Activated naive CD8-positive, alpha-beta T cell treated with anti-CD3 and anti-CD28 coated beads for 36 hours (primary cell): ENCODE data around the gene DOCK2. TPM values are rescaled to one million over a fixed set of nuclear protein-coding genes. Genes with fewer than 3 reads are reported as not detected.
"Not testable (repeated sequence)": the region's sequence is repeated elsewhere in the genome, so short reads cannot be mapped to it uniquely, and the experiment has no call there.

ENCODE experiments used
- DNase-seq: peaks from one replicate; pipeline ENCODE4 v3.0.0; 2021
- H3K27ac Mint-ChIP-seq: one replicate; pipeline ENCODE4 v1.8.0; 2022; ENCODE audit warnings: mild to moderate bottlenecking, moderate library complexity, mixed read lengths
- H3K27me3 Mint-ChIP-seq: one replicate; pipeline ENCODE4 v1.8.0; 2022; ENCODE audit warnings: mild to moderate bottlenecking, mixed read lengths
- H3K36me3 Mint-ChIP-seq: one replicate; pipeline ENCODE4 v1.8.0; 2021; ENCODE audit warnings: mild to moderate bottlenecking, mixed read lengths
- H3K4me1 Mint-ChIP-seq: one replicate; pipeline ENCODE4 v1.8.0; 2021; ENCODE audit warnings: mixed read lengths
- H3K4me3 Mint-ChIP-seq: one replicate; pipeline ENCODE4 v1.8.0; 2022; ENCODE audit warnings: mild to moderate bottlenecking, moderate library complexity, mixed read lengths
- H3K9me3 Mint-ChIP-seq: one replicate; pipeline ENCODE4 v1.8.0; 2022; ENCODE audit warnings: mixed read lengths
- total RNA-seq, 2 experiments: library from RNA; stranded (reverse); gene quantifications; one replicate each; pipeline ENCODE4 v1.2.3, GENCODE V29; 2021

DOCK2 gene
- total RNA-seq, 2 experiments from 2014 or later, result 149 TPM

- H3K4me3 Mint-ChIP-seq, result no peak overlapping the region
- DNase-seq, result no peak
- no peak overlapping the region for H3K27ac Mint-ChIP-seq
- H3K36me3 Mint-ChIP-seq, result peaks cover 44% of the 10 kb centered on the region
- H3K27me3 Mint-ChIP-seq, result no peaks in the 10 kb centered on the region
- no peaks in the 10 kb centered on the region for H3K4me1 Mint-ChIP-seq
- no peaks in the 10 kb centered on the region for H3K9me3 Mint-ChIP-seq
Measured at GRCh38 chr5:169711551-169712225, 74.6 kb downstream of the DOCK2 start.

GRCh38 chr5:169712428-169712827, 75.4 kb downstream of the DOCK2 start:
- Mint-ChIP-seq H3K27me3 (no peaks in the 10 kb centered on the region), H3K4me1 (no peaks in the 10 kb centered on the region), H3K27ac (no peak overlapping the region), H3K9me3 (no peaks in the 10 kb centered on the region), H3K36me3 (peaks cover 47% of the 10 kb centered on the region), H3K4me3 (no peak overlapping the region)
- DNase-seq, result no peak

- no peak overlapping the region for H3K4me3 Mint-ChIP-seq
- H3K27ac Mint-ChIP-seq, result no peak overlapping the region
- peaks cover 2% of the 10 kb centered on the region for H3K9me3 Mint-ChIP-seq
- no peak for DNase-seq
- H3K36me3 Mint-ChIP-seq, result peaks cover 76% of the 10 kb centered on the region
- peaks cover 2% of the 10 kb centered on the region for H3K4me1 Mint-ChIP-seq
- no peaks in the 10 kb centered on the region for H3K27me3 Mint-ChIP-seq
Measured at GRCh38 chr5:169716287-169716686, 79.2 kb downstream of the DOCK2 start.

- H3K4me1 Mint-ChIP-seq, result peaks cover 2% of the 10 kb centered on the region
- DNase-seq, result no peak
- H3K9me3 Mint-ChIP-seq, result peaks cover 5% of the 10 kb centered on the region
- peaks cover 77% of the 10 kb centered on the region for H3K36me3 Mint-ChIP-seq
- no peak overlapping the region for H3K27ac Mint-ChIP-seq
- no peaks in the 10 kb centered on the region for H3K27me3 Mint-ChIP-seq
- no peak overlapping the region for H3K4me3 Mint-ChIP-seq
Measured at GRCh38 chr5:169717288-169717687, 80.2 kb downstream of the DOCK2 start.

- H3K4me3 Mint-ChIP-seq, result no peak overlapping the region
- no peak overlapping the region for H3K27ac Mint-ChIP-seq
- peaks cover 2% of the 10 kb centered on the region for H3K4me1 Mint-ChIP-seq
Measured at GRCh38 chr5:169719360-169720314, 82.6 kb downstream of the DOCK2 start.

GRCh38 chr5:169721771-169722170, 84.7 kb downstream of the DOCK2 start:
- peaks cover 80% of the 10 kb centered on the region for H3K36me3 Mint-ChIP-seq
- H3K27ac Mint-ChIP-seq, result no peak overlapping the region
- H3K4me1 Mint-ChIP-seq, result peaks cover 2% of the 10 kb centered on the region
- H3K27me3 Mint-ChIP-seq, result no peaks in the 10 kb centered on the region
- DNase-seq, result no peak
- H3K9me3 Mint-ChIP-seq, result peaks cover 7% of the 10 kb centered on the region
- H3K4me3 Mint-ChIP-seq, result no peak overlapping the region

More at GRCh38 chr5:169719360-169720314, 82.6 kb downstream of the DOCK2 start:
- Mint-ChIP-seq H3K36me3 (peaks cover 79% of the 10 kb centered on the region), H3K27me3 (no peaks in the 10 kb centered on the region), H3K9me3 (peaks cover 5% of the 10 kb centered on the region)
- DNase-seq, result no peak

- H3K4me1 Mint-ChIP-seq, result peaks cover 5% of the 10 kb centered on the region
- H3K36me3 Mint-ChIP-seq, result peaks cover 83% of the 10 kb centered on the region
- no peak overlapping the region for H3K27ac Mint-ChIP-seq
- no peak overlapping the region for H3K4me3 Mint-ChIP-seq
- H3K27me3 Mint-ChIP-seq, result no peaks in the 10 kb centered on the region
- H3K9me3 Mint-ChIP-seq, result peaks cover 7% of the 10 kb centered on the region
- no peak for DNase-seq
Measured at GRCh38 chr5:169723103-169723831, 86.2 kb downstream of the DOCK2 start.

GRCh38 chr5:169724303-169725087, 87.4 kb downstream of the DOCK2 start:
- no peak overlapping the region for H3K4me3 Mint-ChIP-seq
- peaks cover 77% of the 10 kb centered on the region for H3K36me3 Mint-ChIP-seq
- H3K27ac Mint-ChIP-seq, result no peak overlapping the region
- peaks cover 4% of the 10 kb centered on the region for H3K4me1 Mint-ChIP-seq
- H3K9me3 Mint-ChIP-seq, result peaks cover 7% of the 10 kb centered on the region
- H3K27me3 Mint-ChIP-seq, result no peaks in the 10 kb centered on the region
- no peak for DNase-seq

GRCh38 chr5:169725665-169726064, 88.6 kb downstream of the DOCK2 start:
- DNase-seq, H3K4me3 Mint-ChIP-seq, H3K27ac Mint-ChIP-seq, H3K9me3 Mint-ChIP-seq, H3K27me3 Mint-ChIP-seq, H3K4me1 Mint-ChIP-seq: not testable (repeated sequence)
- peaks cover 74% of the 10 kb centered on the region for H3K36me3 Mint-ChIP-seq

GRCh38 chr5:169728418-169728817, 91.3 kb downstream of the DOCK2 start:
- Mint-ChIP-seq H3K9me3 (peaks cover 2% of the 10 kb centered on the region), H3K27me3 (no peaks in the 10 kb centered on the region), H3K4me3 (no peak overlapping the region), H3K27ac (no peak overlapping the region), H3K36me3 (peaks cover 78% of the 10 kb centered on the region), H3K4me1 (peaks cover 10% of the 10 kb centered on the region)
- DNase-seq, result no peak

- peaks cover 69% of the 10 kb centered on the region for H3K36me3 Mint-ChIP-seq
- no peak for DNase-seq
- no peak overlapping the region for H3K27ac Mint-ChIP-seq
- no peaks in the 10 kb centered on the region for H3K9me3 Mint-ChIP-seq
- H3K27me3 Mint-ChIP-seq, result no peaks in the 10 kb centered on the region
- H3K4me1 Mint-ChIP-seq, result peaks cover 10% of the 10 kb centered on the region
- H3K4me3 Mint-ChIP-seq, result no peak overlapping the region
Measured at GRCh38 chr5:169731221-169731620, 94.1 kb downstream of the DOCK2 start.

GRCh38 chr5:169732841-169733240, 95.8 kb downstream of the DOCK2 start:
- H3K27me3 Mint-ChIP-seq, result no peaks in the 10 kb centered on the region
- no peaks in the 10 kb centered on the region for H3K9me3 Mint-ChIP-seq
- peaks cover 74% of the 10 kb centered on the region for H3K36me3 Mint-ChIP-seq
- H3K4me3 Mint-ChIP-seq, result no peak overlapping the region
- no peak for DNase-seq
- H3K27ac Mint-ChIP-seq, result no peak overlapping the region
- peaks cover 7% of the 10 kb centered on the region for H3K4me1 Mint-ChIP-seq

GRCh38 chr5:169735913-169736312, 98.8 kb downstream of the DOCK2 start:
- peaks cover 6% of the 10 kb centered on the region for H3K4me1 Mint-ChIP-seq
- no peak overlapping the region for H3K27ac Mint-ChIP-seq
- H3K27me3 Mint-ChIP-seq, result no peaks in the 10 kb centered on the region
- no peak for DNase-seq
- H3K9me3 Mint-ChIP-seq, result no peaks in the 10 kb centered on the region
- H3K36me3 Mint-ChIP-seq, result peaks cover 72% of the 10 kb centered on the region
- no peak overlapping the region for H3K4me3 Mint-ChIP-seq

GRCh38 chr5:169736653-169737052, 99.6 kb downstream of the DOCK2 start:
- H3K36me3 Mint-ChIP-seq, result peaks cover 70% of the 10 kb centered on the region
- H3K27me3 Mint-ChIP-seq, result no peaks in the 10 kb centered on the region
- H3K4me1 Mint-ChIP-seq, result peaks cover 6% of the 10 kb centered on the region
- H3K27ac Mint-ChIP-seq, result no peak overlapping the region
- no peaks in the 10 kb centered on the region for H3K9me3 Mint-ChIP-seq
- no peak overlapping the region for H3K4me3 Mint-ChIP-seq
- no peak for DNase-seq
